Measurements from ENCODE around the gene CYBA. TPM values are rescaled to one million over a fixed set of nuclear protein-coding genes. Genes with fewer than 3 reads are reported as not detected.

Gene CYBA
- total and polyA plus RNA-seq, 5 donors = 53.9 to 101 (median 73.2) TPM

DNA sequence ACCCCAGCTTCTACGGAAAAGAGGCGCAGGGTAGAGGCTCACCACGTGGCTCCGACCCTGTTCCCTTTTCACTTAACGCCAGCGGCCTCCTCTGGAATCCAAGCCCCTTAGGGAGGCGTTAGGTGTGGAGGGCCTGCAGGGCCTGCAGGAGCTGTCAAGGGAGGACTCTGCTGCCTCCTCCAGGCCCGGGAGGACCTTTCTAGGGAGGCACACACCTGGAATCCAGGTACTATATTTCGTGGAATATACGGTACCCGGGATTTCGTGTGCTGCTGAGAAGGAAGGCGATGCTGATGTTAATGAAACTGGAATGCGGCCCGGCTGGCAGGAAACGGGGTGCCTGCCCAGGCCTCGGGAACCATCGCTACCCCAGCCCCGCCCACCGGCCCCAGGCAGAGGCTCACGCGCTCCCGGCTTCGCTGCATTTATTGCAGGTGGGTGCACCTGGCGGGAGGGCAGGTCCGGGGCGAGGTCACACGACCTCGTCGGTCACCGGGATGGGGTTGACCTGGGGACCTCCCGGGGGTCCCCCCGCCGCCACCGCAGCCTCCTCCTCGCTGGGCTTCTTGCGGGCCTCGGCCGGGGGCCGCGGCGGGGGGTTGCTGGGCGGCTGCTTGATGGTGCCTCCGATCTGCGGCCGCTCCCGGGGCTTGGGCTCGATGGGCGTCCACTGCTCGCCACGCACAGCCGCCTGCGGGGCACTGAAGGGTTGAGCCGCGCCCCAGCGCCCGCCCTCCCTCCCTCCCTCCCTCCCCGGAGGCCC lies 7.8 kb downstream of the CYBA start:
- intact Hi-C loops (cut with DNase I) = no loop called here
- 91% methylated on average over 58 of the region's 58 CpGs for WGBS
- no peaks in the 10 kb centered on the region for H3K27me3 ChIP-seq (ENCODE audit: control insufficient read depth, insufficient read depth)
- DNase-seq = peak in 1 of 3 donors; percentile 59
- H3K4me1 ChIP-seq (ENCODE audit: control insufficient read depth, insufficient read depth, low read length) = no peaks in the 10 kb centered on the region
- no peak overlapping the region for H3K4me3 ChIP-seq (ENCODE audit: low read length)
- H3K27ac ChIP-seq (ENCODE audit: low read length) = no peak overlapping the region
- no peaks in the 10 kb centered on the region for H3K9me3 ChIP-seq (ENCODE audit: control insufficient read depth, low read length)
- no peak for ATAC-seq

DNA sequence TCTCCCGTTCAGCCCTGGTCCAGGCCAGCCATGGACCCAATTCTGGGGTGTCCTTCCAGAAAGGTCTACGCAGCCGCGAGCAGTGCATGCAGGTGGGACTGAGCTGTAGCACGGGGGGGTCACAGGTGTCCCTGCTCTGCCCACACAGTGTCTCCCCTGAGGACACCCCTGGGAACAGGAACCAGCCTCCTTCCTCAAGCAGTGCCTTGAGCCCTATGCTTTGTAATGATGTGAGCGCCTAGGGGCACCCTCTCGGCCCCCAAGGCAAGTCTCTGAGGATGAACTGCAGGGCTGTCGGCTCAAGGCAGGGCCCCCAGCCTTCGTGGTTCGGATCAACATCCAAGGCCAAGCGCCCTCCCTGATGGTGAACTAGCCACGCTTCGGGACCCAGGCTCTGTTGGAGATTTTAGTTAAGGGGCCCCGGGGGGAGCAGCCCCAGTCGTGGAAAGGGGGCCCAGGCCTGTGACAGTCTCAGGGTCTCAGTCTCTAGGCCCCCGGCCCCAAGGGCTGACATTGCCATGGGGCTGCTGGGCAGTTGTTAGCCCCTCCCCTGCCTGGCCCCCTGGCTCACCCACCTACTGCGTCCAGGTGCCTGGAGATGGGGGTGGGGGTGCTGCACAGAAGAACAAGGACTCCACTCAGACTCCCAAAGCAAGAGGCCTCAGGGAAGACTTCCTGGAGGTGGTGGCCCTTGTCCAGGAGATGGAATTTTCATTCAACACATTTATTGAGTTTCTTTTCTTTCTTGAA lies 10.2 kb downstream of the CYBA start:
- ATAC-seq (no peak), DNase-seq (peak in 1 of 3 donors; percentile 38)
- H3K27me3 ChIP-seq (ENCODE audit: control insufficient read depth, insufficient read depth) = no peaks in the 10 kb centered on the region
- 63% methylated on average over 17 of the region's 17 CpGs for WGBS
- no peaks in the 10 kb centered on the region for H3K4me1 ChIP-seq (ENCODE audit: control insufficient read depth, insufficient read depth, low read length)
- intact Hi-C loops (cut with DNase I) = no loop called here
- no peaks in the 10 kb centered on the region for H3K9me3 ChIP-seq (ENCODE audit: control insufficient read depth, low read length)
- H3K27ac ChIP-seq (ENCODE audit: low read length) = no peak overlapping the region
- no peak overlapping the region for H3K4me3 ChIP-seq (ENCODE audit: low read length)

DNA sequence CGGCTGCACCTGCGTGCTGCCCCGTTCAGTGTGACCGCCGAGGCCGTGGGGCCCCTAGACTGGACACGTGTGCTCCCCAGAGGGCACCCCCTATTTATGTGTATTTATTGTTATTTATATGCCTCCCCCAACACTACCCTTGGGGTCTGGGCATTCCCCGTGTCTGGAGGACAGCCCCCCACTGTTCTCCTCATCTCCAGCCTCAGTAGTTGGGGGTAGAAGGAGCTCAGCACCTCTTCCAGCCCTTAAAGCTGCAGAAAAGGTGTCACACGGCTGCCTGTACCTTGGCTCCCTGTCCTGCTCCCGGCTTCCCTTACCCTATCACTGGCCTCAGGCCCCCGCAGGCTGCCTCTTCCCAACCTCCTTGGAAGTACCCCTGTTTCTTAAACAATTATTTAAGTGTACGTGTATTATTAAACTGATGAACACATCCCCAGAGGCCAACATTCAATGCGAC lies 10.8 kb downstream of the CYBA start:
- Histone ChIP-seq H3K27me3 (ENCODE audit: control insufficient read depth, insufficient read depth) (no peaks in the 10 kb centered on the region), H3K4me3 (ENCODE audit: low read length) (no peak overlapping the region), H3K4me1 (ENCODE audit: control insufficient read depth, insufficient read depth, low read length) (no peaks in the 10 kb centered on the region), H3K27ac (ENCODE audit: low read length) (no peak overlapping the region), H3K9me3 (ENCODE audit: control insufficient read depth, low read length) (no peaks in the 10 kb centered on the region)
- DNase-seq (no peak), ATAC-seq (no peak)
- intact Hi-C loops (cut with DNase I) = no loop called here
- WGBS = 47% methylated on average over 13 of the region's 13 CpGs

DNA sequence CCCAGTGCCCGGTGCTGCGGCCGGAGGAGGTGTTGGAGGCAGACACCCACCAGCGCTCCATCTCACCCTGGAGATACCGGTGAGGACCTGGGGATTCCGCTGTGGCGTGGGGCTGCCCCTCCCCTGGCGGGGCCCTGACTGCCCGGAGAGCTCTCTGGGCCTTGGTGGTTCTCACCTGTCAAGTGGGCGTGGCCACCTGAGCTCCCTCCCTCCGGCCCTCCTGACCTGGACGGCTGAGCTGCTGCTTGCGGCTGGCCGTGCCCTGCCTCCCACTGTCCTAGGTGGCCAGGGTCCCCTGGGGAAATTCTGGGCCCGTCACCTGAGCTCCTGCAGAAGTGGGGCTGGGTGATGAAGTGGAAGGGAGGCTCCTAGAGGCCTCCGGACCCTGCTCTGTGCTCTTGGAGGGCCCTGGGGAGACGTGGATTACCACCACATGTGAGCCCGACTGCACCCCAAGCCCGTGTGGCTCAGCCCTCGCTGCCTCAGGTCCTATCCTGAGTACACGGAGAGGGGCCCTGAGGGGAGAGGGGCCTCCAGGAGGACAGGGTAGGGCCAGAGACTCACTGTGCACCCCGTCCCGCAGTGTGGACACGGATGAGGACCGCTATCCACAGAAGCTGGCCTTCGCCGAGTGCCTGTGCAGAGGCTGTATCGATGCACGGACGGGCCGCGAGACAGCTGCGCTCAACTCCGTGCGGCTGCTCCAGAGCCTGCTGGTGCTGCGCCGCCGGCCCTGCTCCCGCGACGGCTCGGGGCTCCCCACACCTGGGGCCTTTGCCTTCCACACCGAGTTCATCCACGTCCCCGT lies 11.4 kb downstream of the CYBA start:
- Histone ChIP-seq H3K27ac (ENCODE audit: low read length) (no peak overlapping the region), H3K9me3 (ENCODE audit: control insufficient read depth, low read length) (no peaks in the 10 kb centered on the region), H3K27me3 (ENCODE audit: control insufficient read depth, insufficient read depth) (no peaks in the 10 kb centered on the region), H3K4me1 (ENCODE audit: control insufficient read depth, insufficient read depth, low read length) (no peaks in the 10 kb centered on the region), H3K4me3 (ENCODE audit: low read length) (no peak overlapping the region)
- intact Hi-C loops (cut with DNase I) = no loop called here
- WGBS = 27% methylated on average over 45 of the region's 45 CpGs
- DNase-seq (peak in 1 of 3 donors; percentile 65), ATAC-seq (no peak)

DNA sequence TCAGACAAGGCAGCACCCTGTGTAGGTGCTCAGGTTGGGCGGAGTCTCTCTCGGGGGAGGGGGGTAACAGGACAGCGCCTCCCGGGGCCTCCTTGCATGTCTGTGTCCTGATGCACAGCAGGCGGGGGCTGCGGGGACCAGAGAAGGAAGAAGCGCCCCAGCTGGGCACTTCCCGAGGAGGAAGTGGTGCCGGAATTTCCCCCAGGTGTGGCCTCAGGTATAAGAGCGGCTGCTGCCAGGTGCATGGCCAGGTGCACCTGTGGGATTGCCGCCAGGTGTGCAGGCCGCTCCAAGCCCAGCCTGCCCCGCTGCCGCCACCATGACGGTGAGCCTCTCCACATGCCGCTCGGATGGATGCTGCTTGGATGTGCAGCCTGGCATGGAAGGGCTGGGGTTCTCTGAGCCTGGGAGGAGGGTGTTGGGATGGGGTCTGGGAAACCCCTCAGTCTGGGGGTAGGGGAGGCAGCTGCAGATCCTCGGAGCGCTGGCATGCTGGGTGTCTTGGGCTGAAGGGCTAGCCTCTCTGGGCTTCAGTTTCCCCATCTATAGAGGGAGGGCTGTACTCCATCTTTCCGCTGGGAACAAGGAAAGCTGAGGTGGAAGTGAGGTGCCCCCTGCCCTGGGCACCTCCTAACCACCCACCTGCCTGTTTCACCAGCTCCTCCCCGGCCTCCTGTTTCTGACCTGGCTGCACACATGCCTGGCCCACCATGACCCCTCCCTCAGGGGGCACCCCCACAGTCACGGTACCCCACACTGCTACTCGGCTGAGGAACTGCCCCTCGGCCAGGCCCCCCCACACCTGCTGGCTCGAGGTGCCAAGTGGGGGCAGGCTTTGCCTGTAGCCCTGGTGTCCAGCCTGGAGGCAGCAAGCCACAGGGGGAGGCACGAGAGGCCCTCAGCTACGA lies 12.3 kb downstream of the CYBA start, which contains the start of gene IL17C:
TSS of gene IL17C (plus strand) at position 250 of the 908 bp plus-strand sequence. CDS start at position 320, 70 bp downstream.
- intact Hi-C loops (cut with DNase I) = no loop called here
- no peak for ATAC-seq
- no peaks in the 10 kb centered on the region for H3K9me3 ChIP-seq (ENCODE audit: control insufficient read depth, low read length)
- peaks cover 3% of the 10 kb centered on the region for H3K4me1 ChIP-seq (ENCODE audit: control insufficient read depth, insufficient read depth, low read length)
- no peak within 1 kb of the TSS for H3K27ac ChIP-seq (ENCODE audit: low read length)
- no peaks in the 10 kb centered on the region for H3K27me3 ChIP-seq (ENCODE audit: control insufficient read depth, insufficient read depth)
- no peak within 1 kb of the TSS for H3K4me3 ChIP-seq (ENCODE audit: low read length)
- 44% methylated on average over 27 of the region's 27 CpGs for WGBS
- peak in 1 of 3 donors; percentile 39 for DNase-seq

DNA sequence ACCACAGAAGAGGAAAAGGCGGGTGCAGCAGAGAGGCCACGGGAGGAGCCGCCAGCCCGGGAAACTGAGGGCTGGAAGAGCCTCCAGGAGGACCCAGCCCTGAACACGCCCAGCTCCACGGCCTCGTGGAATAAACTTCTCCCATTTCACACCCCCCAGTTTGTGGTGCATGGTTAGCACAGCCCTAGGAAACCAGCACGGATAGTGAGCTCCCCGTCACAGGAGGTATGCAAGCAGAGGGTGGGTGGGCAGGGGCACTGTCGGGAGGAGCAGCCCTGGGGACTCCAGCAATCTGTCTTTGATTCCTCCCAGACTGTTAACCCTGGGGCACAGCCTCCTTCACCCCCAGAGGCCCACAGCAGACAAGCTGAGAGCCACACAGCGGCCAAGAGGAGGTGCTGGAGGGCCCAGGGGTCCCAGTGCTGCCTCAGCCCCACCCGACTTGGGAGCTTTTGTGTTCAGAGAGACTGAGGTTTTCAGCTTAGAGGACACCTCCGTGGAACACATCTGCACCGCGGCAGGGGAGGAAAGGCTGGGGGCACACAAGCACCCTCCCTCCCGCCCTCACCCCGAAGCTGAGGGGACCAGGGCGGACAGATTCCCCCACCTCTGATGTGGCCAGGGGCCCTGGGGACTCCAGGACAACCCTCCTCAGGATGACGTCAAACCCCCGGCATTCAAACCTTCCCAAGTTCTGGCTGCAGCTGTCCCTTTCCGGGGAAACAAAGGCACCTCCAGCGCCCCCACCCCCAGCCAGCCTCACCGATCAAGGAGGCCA lies 14.2 kb downstream of the CYBA start:
- ATAC-seq (no peak), DNase-seq (peak in 1 of 3 donors; percentile 35)
- no peaks in the 10 kb centered on the region for H3K27me3 ChIP-seq (ENCODE audit: control insufficient read depth, insufficient read depth)
- 67% methylated on average over 23 of the region's 23 CpGs for WGBS
- no peak overlapping the region for H3K27ac ChIP-seq (ENCODE audit: low read length)
- intact Hi-C loops (cut with DNase I) = no loop called here
- H3K9me3 ChIP-seq (ENCODE audit: control insufficient read depth, low read length) = no peaks in the 10 kb centered on the region
- no peak overlapping the region for H3K4me3 ChIP-seq (ENCODE audit: low read length)
- H3K4me1 ChIP-seq (ENCODE audit: control insufficient read depth, insufficient read depth, low read length) = peaks cover 3% of the 10 kb centered on the region

DNA sequence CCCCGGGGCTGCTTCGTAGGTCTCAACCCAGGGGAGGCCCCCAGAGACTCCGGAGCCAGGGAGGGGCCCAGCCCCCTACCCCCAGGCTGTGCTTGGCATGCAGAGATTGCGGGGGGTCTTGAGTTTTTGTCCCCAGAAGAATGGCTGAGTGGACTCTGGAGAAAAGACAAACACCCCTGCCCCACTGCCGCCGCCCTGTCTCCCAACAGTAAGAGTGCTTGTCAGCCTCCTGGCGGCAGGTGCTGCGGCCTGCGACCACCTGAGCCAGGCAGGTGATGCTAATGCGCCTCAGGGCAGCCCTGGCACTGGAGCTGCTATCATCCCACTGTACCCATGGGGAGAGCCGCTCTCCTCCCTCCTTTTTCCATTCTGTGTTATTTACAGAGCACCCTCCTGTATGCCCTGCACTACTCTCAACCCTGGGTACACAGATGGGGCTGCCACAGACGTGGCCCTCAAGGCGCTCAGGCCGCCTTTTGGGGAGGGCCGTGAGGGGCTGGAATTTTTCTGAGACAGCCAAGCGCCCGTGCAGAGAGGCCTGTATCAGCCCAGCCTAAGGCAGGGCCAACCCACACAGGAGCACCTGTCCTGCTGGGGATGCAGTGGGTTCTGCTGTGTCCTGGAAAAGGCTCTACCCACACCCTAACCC lies 15.1 kb downstream of the CYBA start:
- H3K27me3 ChIP-seq (ENCODE audit: control insufficient read depth, insufficient read depth) = no peaks in the 10 kb centered on the region
- H3K4me1 ChIP-seq (ENCODE audit: control insufficient read depth, insufficient read depth, low read length) = peaks cover 3% of the 10 kb centered on the region
- intact Hi-C loops (cut with DNase I) = no loop called here
- H3K4me3 ChIP-seq (ENCODE audit: low read length) = no peak overlapping the region
- no peak for DNase-seq
- ATAC-seq = no peak
- WGBS = 92% methylated on average over 17 of the region's 17 CpGs
- H3K27ac ChIP-seq (ENCODE audit: low read length) = no peak overlapping the region
- no peaks in the 10 kb centered on the region for H3K9me3 ChIP-seq (ENCODE audit: control insufficient read depth, low read length)

DNA sequence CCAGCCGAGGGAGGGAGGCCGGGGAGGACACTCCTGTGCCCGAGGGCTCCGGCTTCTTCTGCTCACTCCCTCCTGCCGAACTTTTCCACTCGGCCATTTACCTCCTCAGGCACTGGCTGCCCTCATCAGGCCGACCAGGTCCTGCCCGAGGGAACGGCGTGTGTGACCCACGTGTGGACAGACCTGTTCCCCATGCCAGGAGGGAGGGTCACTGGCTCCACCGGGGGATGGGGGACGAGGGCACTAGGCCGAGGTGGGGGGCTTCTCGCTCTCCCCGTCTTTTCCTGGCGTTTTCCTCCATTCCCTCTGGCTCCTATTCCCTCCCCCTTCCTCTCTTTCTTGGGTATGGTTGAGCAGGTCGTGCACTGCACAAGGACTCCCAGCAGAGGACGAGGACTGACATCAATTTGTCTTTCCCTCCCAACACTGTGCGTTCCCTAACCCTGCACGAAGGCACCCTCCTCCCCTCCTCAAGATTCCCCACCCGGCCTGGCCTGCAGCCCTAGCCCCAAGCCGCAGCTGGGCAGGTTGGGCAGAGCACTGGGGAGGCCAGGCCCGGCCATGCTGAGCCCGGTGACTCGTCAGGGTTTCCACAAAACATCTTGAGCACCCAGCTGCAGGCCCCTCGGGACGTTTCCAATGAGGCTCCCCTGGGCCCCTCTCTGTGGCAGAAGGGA lies 15.7 kb downstream of the CYBA start:
- intact Hi-C loops (cut with DNase I) = no loop called here
- DNase-seq (no peak), ATAC-seq (no peak)
- Histone ChIP-seq H3K4me3 (ENCODE audit: low read length) (peak overlapping the region; percentile 34), H3K4me1 (ENCODE audit: control insufficient read depth, insufficient read depth, low read length) (peaks cover 3% of the 10 kb centered on the region), H3K9me3 (ENCODE audit: control insufficient read depth, low read length) (no peaks in the 10 kb centered on the region), H3K27ac (ENCODE audit: low read length) (no peak overlapping the region), H3K27me3 (ENCODE audit: control insufficient read depth, insufficient read depth) (no peaks in the 10 kb centered on the region)
- 48% methylated on average over 28 of the region's 28 CpGs for WGBS
